ENCODE data around the gene AP3D1. TPM values are rescaled to one million over a fixed set of nuclear protein-coding genes. Genes with fewer than 3 reads are reported as not detected.

AP3D1 gene
- total and polyA plus RNA-seq, 12 donors: 63.9 to 168 (median 81.9) TPM

DNA sequence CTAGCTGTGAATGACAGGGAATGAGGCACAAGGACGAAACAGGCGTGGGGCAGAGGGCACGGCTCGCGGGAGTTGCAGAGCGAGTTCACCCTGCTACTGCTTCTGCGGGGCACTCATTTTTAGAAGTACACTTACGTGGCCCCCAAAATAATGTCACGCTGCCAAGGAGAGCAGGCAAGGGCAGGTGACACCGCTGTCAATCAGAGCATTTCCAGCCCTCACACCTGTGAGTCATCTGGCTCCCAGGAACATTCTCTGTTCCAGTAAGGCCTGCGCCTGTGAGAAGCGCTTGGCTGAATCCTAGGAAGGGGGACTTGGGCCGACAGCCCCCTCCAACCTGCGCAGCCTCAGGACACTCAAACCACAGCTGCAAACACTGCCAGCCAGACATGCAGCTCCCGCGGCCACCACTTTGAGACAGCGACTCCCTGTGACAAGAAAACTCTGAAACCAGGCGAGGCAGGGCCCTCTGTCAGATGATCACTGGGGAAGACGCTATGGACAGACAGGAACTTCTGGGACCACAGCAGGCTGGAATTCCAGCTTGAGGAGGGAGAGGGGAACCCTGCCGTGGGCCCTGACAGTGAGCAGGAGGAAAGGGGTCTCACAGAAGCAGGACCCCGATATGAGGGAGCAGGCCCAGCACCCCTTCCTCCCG lies 25.1 kb upstream of the AP3D1 start:
- ATAC-seq: peak in 6 of 8 donors; percentile 1 to 78 (median 39)
- peaks cover 10 to 72% (median 20%) of the 10 kb centered on the region in 9 donors for H3K4me1 ChIP-seq
- no peak overlapping the region for H3K4me3 ChIP-seq
- H3K27ac ChIP-seq: peak overlapping the region in 2 of 10 donors; percentile 3 to 43
- H3K27me3 ChIP-seq: no peaks in the 10 kb centered on the region
- no peaks in the 10 kb centered on the region for H3K9me3 ChIP-seq
- TF ChIP-seq, protein P1, sequence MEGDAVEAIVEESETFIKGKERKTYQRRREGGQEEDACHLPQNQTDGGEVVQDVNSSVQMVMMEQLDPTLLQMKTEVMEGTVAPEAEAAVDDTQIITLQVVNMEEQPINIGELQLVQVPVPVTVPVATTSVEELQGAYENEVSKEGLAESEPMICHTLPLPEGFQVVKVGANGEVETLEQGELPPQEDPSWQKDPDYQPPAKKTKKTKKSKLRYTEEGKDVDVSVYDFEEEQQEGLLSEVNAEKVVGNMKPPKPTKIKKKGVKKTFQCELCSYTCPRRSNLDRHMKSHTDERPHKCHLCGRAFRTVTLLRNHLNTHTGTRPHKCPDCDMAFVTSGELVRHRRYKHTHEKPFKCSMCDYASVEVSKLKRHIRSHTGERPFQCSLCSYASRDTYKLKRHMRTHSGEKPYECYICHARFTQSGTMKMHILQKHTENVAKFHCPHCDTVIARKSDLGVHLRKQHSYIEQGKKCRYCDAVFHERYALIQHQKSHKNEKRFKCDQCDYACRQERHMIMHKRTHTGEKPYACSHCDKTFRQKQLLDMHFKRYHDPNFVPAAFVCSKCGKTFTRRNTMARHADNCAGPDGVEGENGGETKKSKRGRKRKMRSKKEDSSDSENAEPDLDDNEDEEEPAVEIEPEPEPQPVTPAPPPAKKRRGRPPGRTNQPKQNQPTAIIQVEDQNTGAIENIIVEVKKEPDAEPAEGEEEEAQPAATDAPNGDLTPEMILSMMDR (IDR thresholded peaks at IDR 0.05): peak in 1 of 9 donors; percentile 12
- H3K36me3 ChIP-seq: peaks cover 0 to 18% (median 0%) of the 10 kb centered on the region in 9 donors
- intact Hi-C loops (cut with DNase I): loop anchor here in 2 of 10 donors (5.0 to 10.0 kb wide), 2 partner anchors 48 to 56 kb away; no protein-coding TSS in a partner anchor
- DNase-seq: no peak
- WGBS, 2 donors: 49 to 70% methylated on average over 22 of the region's 22 CpGs

DNA sequence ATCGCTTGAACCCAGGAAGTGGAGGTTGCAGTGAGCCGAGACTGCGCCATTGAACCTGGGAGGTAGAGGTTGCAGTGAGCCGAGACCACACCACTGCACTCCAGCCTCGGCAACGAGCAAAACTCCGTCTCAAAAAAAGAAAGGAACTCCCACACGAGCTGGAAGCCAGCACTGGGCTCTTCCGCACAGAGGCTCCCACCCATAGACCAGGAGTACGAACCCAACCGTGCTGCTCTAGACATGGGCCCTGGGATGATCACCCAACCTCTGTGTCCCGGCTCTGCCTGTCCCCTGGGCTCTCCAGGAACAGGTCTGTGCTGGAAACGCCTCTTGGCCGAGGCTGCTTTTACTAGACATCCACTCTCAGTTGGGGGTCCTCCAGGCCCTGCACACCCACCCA lies 24.4 kb upstream of the AP3D1 start:
- DNase-seq: no peak
- H3K4me3 ChIP-seq: no peak overlapping the region
- peaks cover 0 to 11% (median 0%) of the 10 kb centered on the region in 9 donors for H3K36me3 ChIP-seq
- intact Hi-C loops (cut with DNase I): loop anchor here in 2 of 10 donors (5.0 to 10.0 kb wide), 2 partner anchors 49 to 57 kb away; no protein-coding TSS in a partner anchor
- TF ChIP-seq, protein P1 (IDR thresholded peaks at IDR 0.05): no peak
- peaks cover 16 to 73% (median 27%) of the 10 kb centered on the region in 9 donors for H3K4me1 ChIP-seq
- ATAC-seq: no peak
- H3K27me3 ChIP-seq: no peaks in the 10 kb centered on the region
- no peaks in the 10 kb centered on the region for H3K9me3 ChIP-seq
- H3K27ac ChIP-seq: no peak overlapping the region
- WGBS, 2 donors: 84 to 85% methylated on average over 14 of the region's 14 CpGs

DNA sequence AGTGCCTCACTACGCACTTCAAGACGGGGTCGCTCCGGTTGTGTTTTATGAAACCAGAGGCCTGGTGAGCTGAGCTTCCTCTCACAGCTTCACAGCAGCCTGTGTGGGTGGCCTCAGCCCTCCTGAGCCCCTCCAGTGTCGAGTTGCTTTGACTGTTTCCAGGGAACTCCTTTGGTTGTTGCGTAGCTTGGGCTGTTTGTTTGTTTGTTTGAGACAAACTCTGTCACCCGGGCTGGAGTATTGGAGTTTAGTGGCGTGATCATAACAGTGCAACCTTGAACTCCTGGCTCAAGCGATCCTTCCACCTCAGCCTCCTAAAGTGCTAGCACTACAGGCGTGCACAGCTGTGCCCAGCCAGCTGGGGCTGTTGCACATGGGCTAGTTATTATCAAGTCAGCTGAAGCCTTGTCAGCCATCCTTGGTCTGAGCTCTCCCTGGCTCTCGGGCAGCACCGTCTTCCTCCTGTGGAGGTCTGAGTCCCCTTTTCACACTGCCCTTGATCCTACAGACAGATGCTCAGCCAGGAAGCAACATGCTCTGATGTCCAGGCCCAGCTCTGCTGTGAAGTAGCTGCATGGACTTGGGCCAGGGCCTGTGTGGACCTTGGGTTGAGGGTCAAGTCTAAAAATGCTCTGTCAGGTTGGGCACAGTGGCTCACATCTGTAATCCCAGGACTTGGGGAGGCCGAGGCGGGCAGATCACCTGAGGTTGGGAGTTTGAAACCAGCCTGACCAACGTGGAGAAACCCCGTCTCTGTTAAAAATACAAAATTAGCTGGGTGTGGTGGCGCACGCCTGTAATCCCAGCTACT lies 22.6 kb upstream of the AP3D1 start:
- no peak overlapping the region for H3K27ac ChIP-seq
- WGBS, 2 donors: 89 to 91% methylated on average over 18 of the region's 18 CpGs
- ATAC-seq (no peak), DNase-seq (no peak)
- no peak overlapping the region for H3K4me3 ChIP-seq
- TF ChIP-seq, protein P1 (IDR thresholded peaks at IDR 0.05): no peak
- intact Hi-C loops (cut with DNase I): loop anchor here in 1 of 10 donors (10.0 kb wide), 1 partner anchor 51 kb away; no protein-coding TSS in a partner anchor
- H3K9me3 ChIP-seq: no peaks in the 10 kb centered on the region
- peaks cover 0 to 7% (median 0%) of the 10 kb centered on the region in 9 donors for H3K36me3 ChIP-seq
- H3K4me1 ChIP-seq: peaks cover 29 to 84% (median 45%) of the 10 kb centered on the region in 9 donors
- H3K27me3 ChIP-seq: no peaks in the 10 kb centered on the region

DNA sequence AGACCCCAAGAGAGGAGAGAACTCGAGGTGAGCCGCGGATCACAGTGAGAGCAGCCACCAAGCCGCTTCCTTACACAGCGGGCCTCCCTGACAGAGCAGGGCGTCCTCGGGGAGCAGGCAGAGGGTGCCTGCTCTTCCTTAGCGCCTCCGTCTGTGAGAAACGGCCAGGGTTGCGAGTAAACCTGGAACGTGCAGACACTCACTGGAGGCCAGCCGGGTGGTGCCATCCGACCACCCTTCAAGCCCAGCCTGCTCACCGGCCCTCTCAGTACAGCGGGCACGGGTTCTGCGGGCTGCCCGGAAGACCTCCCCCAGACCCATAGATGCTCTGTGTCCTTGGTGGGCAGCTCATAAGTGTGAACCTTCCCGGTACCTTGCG lies 22.0 kb upstream of the AP3D1 start:
- no peak for DNase-seq
- Histone ChIP-seq H3K9me3 (no peaks in the 10 kb centered on the region), H3K27me3 (no peaks in the 10 kb centered on the region), H3K4me3 (no peak overlapping the region), H3K36me3 (peaks cover 0 to 7% (median 0%) of the 10 kb centered on the region in 9 donors), H3K27ac (no peak overlapping the region), H3K4me1 (peaks cover 32 to 90% (median 51%) of the 10 kb centered on the region in 9 donors)
- no peak for ATAC-seq
- TF ChIP-seq, protein P1 (IDR thresholded peaks at IDR 0.05): no peak
- WGBS, 2 donors: 90 to 91% methylated on average over 21 of the region's 21 CpGs
- intact Hi-C loops (cut with DNase I): loop anchor here in 1 of 10 donors (10.0 kb wide), 1 partner anchor 51 kb away; no protein-coding TSS in a partner anchor

Data from heart right ventricle (tissue), 16 donors.